Kidney epithelial cell (primary cell): ENCODE measurements around the gene ELMO1. TPM values are rescaled to one million over a fixed set of nuclear protein-coding genes. Genes with fewer than 3 reads are reported as not detected.

Source experiments
- DNase-seq: peaks from one replicate; pipeline ENCODE4 v3.0.0-alpha.2; 2010; ENCODE audit warnings: low read depth
- H3K27me3 ChIP-seq: 2 replicates; pipeline ENCODE4 v1.6.0; 2011; ENCODE audit warnings: low read length; ENCODE audit not compliant: control insufficient read depth, insufficient read depth
- H3K36me3 ChIP-seq: 2 replicates; pipeline ENCODE4 v1.5.1; 2011; ENCODE audit warnings: low read length; ENCODE audit not compliant: control insufficient read depth, insufficient read depth
- H3K4me3 ChIP-seq: 2 replicates; pipeline ENCODE4 v1.5.1; 2011; ENCODE audit warnings: low read depth, mild to moderate bottlenecking, control low read depth, low read length
- CTCF ChIP-seq: IDR thresholded peaks from 2 replicates; pipeline ENCODE4 v1.5.1; 2011; ENCODE audit warnings: mild to moderate bottlenecking, moderate library complexity, low read length, control low read depth, inconsistent platforms; ENCODE audit not compliant: insufficient read depth, poor library complexity, severe bottlenecking
- total RNA-seq: library from RNA; depleted of rRNA; stranded (reverse); fragments of >200 nt; gene quantifications from 2 replicates; pipeline ENCODE4 v1.2.3, GENCODE V29; 2015

The ELMO1 gene
- total RNA-seq, 1 donor from 2014 or later = 11.4 TPM

GRCh38 chr7:36961097-36961496 is 487.6 kb downstream of the ELMO1 start:
- H3K4me3 ChIP-seq = no peak overlapping the region
- no peak for DNase-seq
- no peaks in the 10 kb centered on the region for H3K36me3 ChIP-seq
- H3K27me3 ChIP-seq = no peaks in the 10 kb centered on the region
- no peak for TF ChIP-seq CTCF

- DNase-seq = no peak
- no peak for TF ChIP-seq CTCF
- Histone ChIP-seq H3K27me3 (no peaks in the 10 kb centered on the region), H3K4me3 (no peak overlapping the region), H3K36me3 (no peaks in the 10 kb centered on the region)
Observed at GRCh38 chr7:36960105-36960504, 488.6 kb downstream of the ELMO1 start.

- no peak for TF ChIP-seq CTCF
- no peak for DNase-seq
- no peak overlapping the region for H3K4me3 ChIP-seq
Observed at GRCh38 chr7:36958111-36958733, 490.4 kb downstream of the ELMO1 start.

GRCh38 chr7:36957620-36958019 is 491.0 kb downstream of the ELMO1 start:
- TF ChIP-seq CTCF = no peak
- no peak for DNase-seq
- no peaks in the 10 kb centered on the region for H3K36me3 ChIP-seq
- H3K27me3 ChIP-seq = no peaks in the 10 kb centered on the region
- H3K4me3 ChIP-seq = no peak overlapping the region

More at GRCh38 chr7:36958111-36958733, 490.4 kb downstream of the ELMO1 start:
- no peaks in the 10 kb centered on the region for H3K36me3 ChIP-seq
- H3K27me3 ChIP-seq = no peaks in the 10 kb centered on the region

- Histone ChIP-seq H3K27me3 (no peaks in the 10 kb centered on the region), H3K4me3 (no peak overlapping the region), H3K36me3 (no peaks in the 10 kb centered on the region)
- no peak for TF ChIP-seq CTCF
- DNase-seq = no peak
Observed at GRCh38 chr7:36956814-36957213, 491.9 kb downstream of the ELMO1 start.
